B cell (primary cell): Measurements from ENCODE around the gene PARP12. TPM values are rescaled to one million over a fixed set of nuclear protein-coding genes. Genes with fewer than 3 reads are reported as not detected.

ENCODE experiments used
- ATAC-seq: fragments of 200-7000 bp; cut with Tn5 transposase; one replicate; pipeline ENCODE4 v1.10.0; 2021; ENCODE audit warnings: low read depth, mild to moderate bottlenecking, moderate number of reproducible peaks, moderate library complexity
- CTCF ChIA-PET: fragments of 350-600 bp; sonication (Branson Sonifier 250); formaldehyde crosslinking; loops from one replicate; lab custom pipeline; 2021; ENCODE audit warnings: antibody characterized with exemption, inconsistent platforms; lab: Charles Lee
- POLR2A ChIA-PET: fragments of 350-600 bp; sonication (Branson Sonifier 250); formaldehyde crosslinking; loops from one replicate; lab custom pipeline; 2021; ENCODE audit warnings: antibody characterized with exemption; lab: Charles Lee
- DNase-seq: peaks from one replicate; pipeline ENCODE4 v3.0.0; 2013
- H2AFZ ChIP-seq: 2 replicates; pipeline ENCODE4 v1.6.1; 2012; ENCODE audit warnings: mild to moderate bottlenecking, low read depth, low read length; ENCODE audit not compliant: insufficient read depth, poor library complexity, severe bottlenecking
- H3K27ac ChIP-seq, 2 donors: 1 replicate in 1 of 2; 2 replicates in 1 of 2; pipeline ENCODE4 v1.5.1; 2012 to 2013; ENCODE audit warnings: low read length in 2 of 2, mild to moderate bottlenecking in 2 of 2, moderate library complexity in 1 of 2
- H3K27me3 ChIP-seq, 4 experiments: fragments of 200-600 bp in 1 of 4; sonication (generic) in 1 of 4; replicated peaks in 1 of 4; 1 replicate in 2 of 4; 2 replicates in 2 of 4; pipeline versions ENCODE4 v1.6.1 to v1.7.0; 2013 to 2016; ENCODE audit warnings: low read length in 3 of 4, mild to moderate bottlenecking in 2 of 4, mixed read lengths in 1 of 4, moderate library complexity in 1 of 4; ENCODE audit not compliant: insufficient read depth in 4 of 4, control insufficient read depth in 3 of 4; ENCODE audit errors: control extremely low read depth in 1 of 4
- H3K36me3 ChIP-seq, 2 experiments: replicated peaks in 1 of 2; 1 replicate in 1 of 2; 2 replicates in 1 of 2; pipeline versions ENCODE4 v1.6.1 to v1.7.1; 2013; ENCODE audit warnings: low read length in 1 of 2; ENCODE audit not compliant: insufficient read depth in 2 of 2, control insufficient read depth in 1 of 2; ENCODE audit errors: control extremely low read depth in 1 of 2, extremely low read depth in 1 of 2
- H3K4me1 ChIP-seq, 2 donors: fragments of 200-600 bp in 1 of 2; sonication (generic) in 1 of 2; 1 replicate in 1 of 2; 2 replicates in 1 of 2; pipeline versions ENCODE4 v1.5.1 to v1.6.1; 2013 to 2017; ENCODE audit warnings: low read length in 2 of 2; ENCODE audit not compliant: control insufficient read depth in 2 of 2, insufficient read depth in 2 of 2
- H3K4me2 ChIP-seq: replicated peaks from 2 replicates; pipeline ENCODE3; 2012; ENCODE audit warnings: mild to moderate bottlenecking, low read depth, low read length; ENCODE audit not compliant: poor library complexity, severe bottlenecking
- H3K4me3 ChIP-seq, 5 experiments: fragments of 200-600 bp in 1 of 5; sonication (generic) in 1 of 5; 1 replicate in 3 of 5; 2 replicates in 2 of 5; pipeline versions ENCODE4 v1.5.1 to v1.7.0; 2011 to 2016; ENCODE audit warnings: low read length in 4 of 5, mild to moderate bottlenecking in 4 of 5, low read depth in 2 of 5, control low read depth in 1 of 5, moderate library complexity in 1 of 5; ENCODE audit not compliant: insufficient read depth in 1 of 5; ENCODE audit errors: control extremely low read depth in 1 of 5, extremely low read depth in 1 of 5
- H3K79me2 ChIP-seq: fragments of 200-600 bp; sonication (generic); one replicate; pipeline ENCODE4 v1.6.0; 2016; ENCODE audit warnings: low read length; ENCODE audit not compliant: control insufficient read depth, insufficient read depth
- H3K9ac ChIP-seq: fragments of 200-600 bp; sonication (generic); 2 replicates; pipeline ENCODE4 v1.6.1; 2017; ENCODE audit warnings: mild to moderate bottlenecking, low read length, moderate library complexity
- H3K9me3 ChIP-seq, 3 donors: one replicate each; pipeline versions ENCODE4 v1.6.1 to v1.7.1; 2013; ENCODE audit warnings: low read length in 2 of 3; ENCODE audit not compliant: control insufficient read depth in 2 of 3, insufficient read depth in 1 of 3; ENCODE audit errors: control extremely low read depth in 1 of 3
- H4K20me1 ChIP-seq: 2 replicates; pipeline ENCODE4 v1.6.0; 2012; ENCODE audit warnings: mild to moderate bottlenecking, low read length; ENCODE audit not compliant: insufficient read depth, control insufficient read depth, poor library complexity, severe bottlenecking
- H3K27ac Mint-ChIP-seq: one replicate; pipeline ENCODE4 v1.8.0; 2021; ENCODE audit warnings: mixed read lengths
- H3K27me3 Mint-ChIP-seq: one replicate; pipeline ENCODE4 v1.8.0; 2021; ENCODE audit warnings: mixed read lengths
- H3K4me1 Mint-ChIP-seq: one replicate; pipeline ENCODE4 v1.8.0; 2021; ENCODE audit warnings: mixed read lengths
- H3K4me3 Mint-ChIP-seq: one replicate; pipeline ENCODE4 v1.8.0; 2021; ENCODE audit warnings: mixed read lengths
- H3K9me3 Mint-ChIP-seq: one replicate; pipeline ENCODE4 v1.8.0; 2022; ENCODE audit warnings: mixed read lengths; ENCODE audit not compliant: insufficient read depth
- EZH2 ChIP-seq: IDR thresholded peaks from 2 replicates; pipeline ENCODE4 v1.6.1; 2012; ENCODE audit warnings: borderline replicate concordance, low read depth, mild to moderate bottlenecking, moderate library complexity, low read length; ENCODE audit not compliant: insufficient read depth, poor library complexity, severe bottlenecking
- WGBS: methylation state at CpG from one replicate; pipeline ENCODE4 v1.1.5; 2013; ENCODE audit warnings: missing lambda C conversion rate; ENCODE audit not compliant: insufficient coverage; 5-methylcytosine and 5-hydroxymethylcytosine counted together
- intact Hi-C: fragments of 100-400 bp; cut with micrococcal nuclease; formaldehyde crosslinking; loops from one replicate; pipeline ENCODE4 v1.10.0; 2022
- polyA plus RNA-seq: library from polyadenylated mRNA; depleted of rRNA; stranded (reverse); fragments of >200 nt; gene quantifications from 2 replicates; pipeline ENCODE4 v1.2.3, GENCODE V29; 2012
- total RNA-seq, 2 donors: library from RNA; stranded (reverse); fragments of 120-200 nt in 1 of 2; gene quantifications; 1 replicate in 1 of 2; 2 replicates in 1 of 2; pipeline versions ENCODE4 v1.2.3 to v1.2.4, GENCODE V29; 2013 to 2022
- TF ChIP-seq, protein P1 (sequence below): fragments of 200-600 bp; IDR thresholded peaks from one replicate; pipeline ENCODE4 v1.8.0; 2022; ENCODE audit warnings: antibody characterized with exemption, mild to moderate bottlenecking

Gene PARP12
- total and polyA plus RNA-seq, 2 donors (not counting 1 experiment from before 2014, with no cell fraction given): 170 to 177 TPM

DNA sequence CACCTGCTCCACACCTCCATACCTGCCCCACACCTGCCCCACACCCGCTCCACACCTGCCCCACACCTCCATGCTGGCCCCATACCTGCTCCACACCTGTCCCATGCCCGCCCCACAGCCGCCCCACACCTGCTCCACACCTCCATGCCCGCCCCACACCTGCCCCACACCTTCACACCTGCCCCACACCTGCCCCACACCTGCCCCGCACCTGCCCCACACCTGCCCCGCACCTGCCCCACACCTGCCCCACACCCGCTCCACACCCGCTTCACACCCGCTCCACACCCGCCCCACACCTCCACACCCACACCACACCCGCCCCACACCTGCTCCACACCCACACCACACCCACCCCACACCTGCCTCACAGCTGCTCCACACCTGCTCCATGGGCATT lies 53.0 kb downstream of the PARP12 start:
- POLR2A ChIA-PET: no interaction called here
- no peaks in the 10 kb centered on the region for H3K27me3 ChIP-seq
- no peak overlapping the region for H3K9ac ChIP-seq
- peaks cover 9% of the 10 kb centered on the region for H3K27me3 Mint-ChIP-seq
- DNase-seq (no peak), ATAC-seq (no peak)
- intact Hi-C loops: no loop called here
- no peaks in the 10 kb centered on the region for H3K9me3 Mint-ChIP-seq
- no peak overlapping the region for H2AFZ ChIP-seq
- CTCF ChIA-PET: interaction anchor here (0.7 kb wide), 1 partner anchor 363 kb away, joined by 3 read pairs; no protein-coding TSS in a partner anchor
- H3K4me3 ChIP-seq: no peak overlapping the region
- H3K27ac Mint-ChIP-seq: no peak overlapping the region
- WGBS: 83% methylated on average over 4 of the region's 11 CpGs
- no peak for TF ChIP-seq EZH2
- TF ChIP-seq, protein P1, sequence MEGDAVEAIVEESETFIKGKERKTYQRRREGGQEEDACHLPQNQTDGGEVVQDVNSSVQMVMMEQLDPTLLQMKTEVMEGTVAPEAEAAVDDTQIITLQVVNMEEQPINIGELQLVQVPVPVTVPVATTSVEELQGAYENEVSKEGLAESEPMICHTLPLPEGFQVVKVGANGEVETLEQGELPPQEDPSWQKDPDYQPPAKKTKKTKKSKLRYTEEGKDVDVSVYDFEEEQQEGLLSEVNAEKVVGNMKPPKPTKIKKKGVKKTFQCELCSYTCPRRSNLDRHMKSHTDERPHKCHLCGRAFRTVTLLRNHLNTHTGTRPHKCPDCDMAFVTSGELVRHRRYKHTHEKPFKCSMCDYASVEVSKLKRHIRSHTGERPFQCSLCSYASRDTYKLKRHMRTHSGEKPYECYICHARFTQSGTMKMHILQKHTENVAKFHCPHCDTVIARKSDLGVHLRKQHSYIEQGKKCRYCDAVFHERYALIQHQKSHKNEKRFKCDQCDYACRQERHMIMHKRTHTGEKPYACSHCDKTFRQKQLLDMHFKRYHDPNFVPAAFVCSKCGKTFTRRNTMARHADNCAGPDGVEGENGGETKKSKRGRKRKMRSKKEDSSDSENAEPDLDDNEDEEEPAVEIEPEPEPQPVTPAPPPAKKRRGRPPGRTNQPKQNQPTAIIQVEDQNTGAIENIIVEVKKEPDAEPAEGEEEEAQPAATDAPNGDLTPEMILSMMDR: no peak
- H3K79me2 ChIP-seq: no peaks in the 10 kb centered on the region
- no peaks in the 10 kb centered on the region for H3K4me1 Mint-ChIP-seq
- H3K4me3 Mint-ChIP-seq: no peak overlapping the region
- H3K36me3 ChIP-seq: no peaks in the 10 kb centered on the region
- H3K27ac ChIP-seq: no peak overlapping the region
- H3K4me2 ChIP-seq: no peak overlapping the region
- no peaks in the 10 kb centered on the region for H4K20me1 ChIP-seq
- no peaks in the 10 kb centered on the region for H3K9me3 ChIP-seq
- no peaks in the 10 kb centered on the region for H3K4me1 ChIP-seq

DNA sequence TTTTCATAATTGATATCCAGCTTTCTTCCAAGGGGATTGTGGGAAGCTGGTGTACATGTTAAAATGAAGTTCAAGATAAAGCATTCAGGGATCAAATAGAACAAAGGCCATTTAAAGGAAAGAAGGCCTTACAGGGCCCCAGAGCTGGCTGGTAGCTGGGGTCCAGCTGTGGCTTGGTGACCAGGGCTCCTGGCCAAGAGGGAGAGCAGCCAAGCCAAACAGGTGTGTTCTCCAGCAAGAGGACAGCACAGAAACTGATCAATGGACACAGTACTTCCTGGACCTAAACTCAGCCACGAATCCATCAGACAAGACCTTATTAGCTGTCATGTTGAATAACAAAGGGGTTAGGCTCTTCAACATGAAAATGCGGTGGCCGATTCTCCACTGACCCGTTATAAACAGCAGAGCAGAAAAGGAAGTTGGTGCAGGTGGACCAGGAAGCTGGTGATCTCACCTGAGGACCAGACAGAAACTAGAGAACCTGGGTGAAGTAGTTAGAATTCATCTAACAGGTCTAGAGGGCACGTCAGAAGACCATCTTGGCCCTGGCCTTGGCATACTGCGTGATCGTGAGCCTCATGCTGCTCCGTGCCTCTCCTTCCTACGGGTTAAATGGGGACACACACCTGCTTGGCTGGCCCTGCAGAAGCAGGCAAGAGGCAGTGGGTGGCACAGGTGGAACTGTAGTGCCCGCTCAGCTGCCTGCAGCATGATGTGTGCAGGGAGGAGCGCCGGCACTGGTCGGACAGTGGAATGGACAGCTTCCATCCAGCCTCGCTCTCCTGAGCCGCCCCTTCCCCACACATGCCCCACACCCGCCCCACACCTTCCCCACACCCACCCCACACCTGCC lies 53.8 kb downstream of the PARP12 start:
- H3K27me3 Mint-ChIP-seq: peaks cover 9% of the 10 kb centered on the region
- Histone ChIP-seq H3K4me3 (no peak overlapping the region), H3K9ac (no peak overlapping the region), H2AFZ (no peak overlapping the region), H3K36me3 (no peaks in the 10 kb centered on the region), H3K9me3 (no peaks in the 10 kb centered on the region), H3K27me3 (no peaks in the 10 kb centered on the region), H4K20me1 (no peaks in the 10 kb centered on the region), H3K4me2 (no peak overlapping the region), H3K4me1 (no peaks in the 10 kb centered on the region), H3K79me2 (no peaks in the 10 kb centered on the region), H3K27ac (no peak overlapping the region)
- 93% methylated on average over 15 of the region's 16 CpGs for WGBS
- no peak overlapping the region for H3K4me3 Mint-ChIP-seq
- no peak overlapping the region for H3K27ac Mint-ChIP-seq
- ChIA-PET POLR2A (no interaction called here), CTCF (interaction anchor here (1.0 kb wide), 1 partner anchor 510 kb away, joined by 3 read pairs; no protein-coding TSS in a partner anchor)
- ATAC-seq (no peak), DNase-seq (no peak)
- intact Hi-C loops: no loop called here
- peaks cover under 1% of the 10 kb centered on the region for H3K4me1 Mint-ChIP-seq
- no peaks in the 10 kb centered on the region for H3K9me3 Mint-ChIP-seq
- no peak for TF ChIP-seq EZH2
- TF ChIP-seq, protein P1: no peak
